ENCODE results near the gene CHI3L2. TPM values are rescaled to one million over a fixed set of nuclear protein-coding genes. Genes with fewer than 3 reads are reported as not detected.

The CHI3L2 gene
- total and polyA plus RNA-seq, 2 of the 13 experiments (the other 11 are each of a cell fraction or from before 2014, with no cell fraction given) = 0.46 to 1.7 TPM

DNA sequence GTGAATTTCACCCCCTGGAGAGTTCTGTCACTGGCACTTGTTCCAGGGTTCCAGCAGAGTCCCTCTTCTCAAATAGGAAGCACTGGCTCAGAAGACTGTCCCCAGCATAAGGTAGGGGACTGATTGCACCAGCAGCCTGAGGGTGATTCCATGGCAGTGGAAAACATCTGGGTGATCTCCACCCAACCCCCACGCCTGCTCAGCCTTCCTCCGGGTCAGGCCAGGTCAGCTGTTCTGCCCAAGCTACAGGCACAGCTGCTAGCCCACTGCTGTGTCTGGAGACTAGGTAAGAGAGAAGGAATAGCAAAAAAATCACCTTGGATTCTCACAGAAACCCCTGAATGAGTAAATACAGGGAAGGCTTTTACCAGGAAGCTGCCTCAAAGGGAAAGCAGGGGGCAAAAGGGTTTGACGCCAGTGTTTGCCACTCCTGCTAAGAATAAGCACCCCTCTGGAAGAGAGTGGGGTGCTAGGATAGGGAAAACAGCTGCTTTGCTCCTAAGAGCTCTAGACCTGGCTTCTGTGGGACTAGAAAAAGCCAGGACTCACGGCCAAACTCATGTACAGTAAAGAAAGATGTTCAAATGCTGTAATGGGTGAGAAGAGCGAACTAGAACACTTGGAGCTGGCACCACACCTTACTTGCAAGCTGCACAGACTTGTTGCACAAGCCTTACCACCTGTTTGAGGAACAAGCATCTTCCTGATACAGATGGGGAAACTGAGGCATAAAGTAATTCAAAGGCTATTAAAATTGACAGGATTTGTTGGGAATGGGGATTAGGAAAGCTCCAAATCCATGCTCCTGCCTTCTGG is 26.0 kb upstream of the CHI3L2 start:
- Histone ChIP-seq H3K4me1 (ENCODE audit: insufficient read depth, low read length) (peaks cover 86% of the 10 kb centered on the region), H2AFZ (ENCODE audit: low read length) (peak overlapping the region; percentile 49), H3K36me3 (replicated peaks in 1 of 2; ENCODE audit: control insufficient read depth in 1 of 2, insufficient read depth in 2 of 2, low read length in 2 of 2) (no peaks in the 10 kb centered on the region), H3K27me3 (ENCODE audit: control insufficient read depth in 1 of 2, insufficient read depth in 2 of 2, low read length in 2 of 2) (no peaks in the 10 kb centered on the region), H4K20me1 (ENCODE audit: insufficient read depth, low read length) (no peaks in the 10 kb centered on the region), H3K4me2 (ENCODE audit: low read depth, low read length) (peak overlapping the region; percentile 36; the same call in 1 of the 2 replicates), H3K9ac (ENCODE audit: insufficient read depth, low read depth, low read length) (no peak overlapping the region), H3K79me2 (ENCODE audit: insufficient read depth, low read length) (no peaks in the 10 kb centered on the region), H3K9me3 (ENCODE audit: low read length) (no peaks in the 10 kb centered on the region), H3K4me3 (replicated peaks in 1 of 3; ENCODE audit: insufficient read depth in 1 of 3, low read depth in 2 of 3, low read length in 3 of 3) (no peak overlapping the region), H3K27ac (ENCODE audit: extremely low read length, insufficient read depth, low read length) (no peak overlapping the region)
- 43% methylated on average over 4 of the region's 5 CpGs for WGBS (ENCODE audit: low lambda C conversion rate)
- intact Hi-C loops (cut with micrococcal nuclease; ENCODE audit: unreplicated experiment) (no loop called here), in situ Hi-C loops (cut with HindIII; ENCODE audit: extremely low pct_ligation_motif_present, low pct_unique_long_range_greater_than_20kb) (no loop called here)
- ATAC-seq (peak; percentile 14; the same call in 2 of the 3 replicates), FAIRE-seq (no peak), DNase-seq (ENCODE audit: low spot score) (no peak)
- ChIA-PET POLR2A (no interaction called here), CTCF (ENCODE audit: low intra/inter-chr PET ratio, low total read pairs) (no interaction called here)
- BruUV-seq (replicated peaks) = no TSS peak
- TF ChIP-seq, protein P1, sequence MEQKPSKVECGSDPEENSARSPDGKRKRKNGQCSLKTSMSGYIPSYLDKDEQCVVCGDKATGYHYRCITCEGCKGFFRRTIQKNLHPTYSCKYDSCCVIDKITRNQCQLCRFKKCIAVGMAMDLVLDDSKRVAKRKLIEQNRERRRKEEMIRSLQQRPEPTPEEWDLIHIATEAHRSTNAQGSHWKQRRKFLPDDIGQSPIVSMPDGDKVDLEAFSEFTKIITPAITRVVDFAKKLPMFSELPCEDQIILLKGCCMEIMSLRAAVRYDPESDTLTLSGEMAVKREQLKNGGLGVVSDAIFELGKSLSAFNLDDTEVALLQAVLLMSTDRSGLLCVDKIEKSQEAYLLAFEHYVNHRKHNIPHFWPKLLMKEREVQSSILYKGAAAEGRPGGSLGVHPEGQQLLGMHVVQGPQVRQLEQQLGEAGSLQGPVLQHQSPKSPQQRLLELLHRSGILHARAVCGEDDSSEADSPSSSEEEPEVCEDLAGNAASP (CRISPR knock-in tag; IDR thresholded peaks at IDR 0.05; ENCODE audit: borderline replicate concordance) = peak; percentile 84; the same call in 1 of the 2 replicates
- TF ChIP-seq, protein P2, sequence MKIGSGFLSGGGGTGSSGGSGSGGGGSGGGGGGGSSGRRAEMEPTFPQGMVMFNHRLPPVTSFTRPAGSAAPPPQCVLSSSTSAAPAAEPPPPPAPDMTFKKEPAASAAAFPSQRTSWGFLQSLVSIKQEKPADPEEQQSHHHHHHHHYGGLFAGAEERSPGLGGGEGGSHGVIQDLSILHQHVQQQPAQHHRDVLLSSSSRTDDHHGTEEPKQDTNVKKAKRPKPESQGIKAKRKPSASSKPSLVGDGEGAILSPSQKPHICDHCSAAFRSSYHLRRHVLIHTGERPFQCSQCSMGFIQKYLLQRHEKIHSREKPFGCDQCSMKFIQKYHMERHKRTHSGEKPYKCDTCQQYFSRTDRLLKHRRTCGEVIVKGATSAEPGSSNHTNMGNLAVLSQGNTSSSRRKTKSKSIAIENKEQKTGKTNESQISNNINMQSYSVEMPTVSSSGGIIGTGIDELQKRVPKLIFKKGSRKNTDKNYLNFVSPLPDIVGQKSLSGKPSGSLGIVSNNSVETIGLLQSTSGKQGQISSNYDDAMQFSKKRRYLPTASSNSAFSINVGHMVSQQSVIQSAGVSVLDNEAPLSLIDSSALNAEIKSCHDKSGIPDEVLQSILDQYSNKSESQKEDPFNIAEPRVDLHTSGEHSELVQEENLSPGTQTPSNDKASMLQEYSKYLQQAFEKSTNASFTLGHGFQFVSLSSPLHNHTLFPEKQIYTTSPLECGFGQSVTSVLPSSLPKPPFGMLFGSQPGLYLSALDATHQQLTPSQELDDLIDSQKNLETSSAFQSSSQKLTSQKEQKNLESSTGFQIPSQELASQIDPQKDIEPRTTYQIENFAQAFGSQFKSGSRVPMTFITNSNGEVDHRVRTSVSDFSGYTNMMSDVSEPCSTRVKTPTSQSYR (CRISPR knock-in tag; IDR thresholded peaks at IDR 0.05; ENCODE audit: borderline replicate concordance) = peak; percentile 68
- TF ChIP-seq RXRB (CRISPR knock-in tag; IDR thresholded peaks at IDR 0.05; ENCODE audit: borderline replicate concordance) (0 out of 2 replicates have a peak, but pooled peaks have one; percentile 32), RXRA (CRISPR knock-in tag; IDR thresholded peaks at IDR 0.05) (peak; percentile 31; the same call in 1 of the 2 replicates), NR2F1 (CRISPR knock-in tag; IDR thresholded peaks at IDR 0.05) (0 out of 4 replicates have a peak, but pooled peaks of 1 of the 2 experiments have one; percentile 15), SATB2 (CRISPR knock-in tag; IDR thresholded peaks at IDR 0.05) (no peak), MEF2D (CRISPR knock-in tag; IDR thresholded peaks at IDR 0.05) (no peak), ZBTB42 (CRISPR knock-in tag; IDR thresholded peaks at IDR 0.05) (0 out of 2 replicates have a peak, but pooled peaks have one; percentile 21), SOX6 (IDR thresholded peaks at IDR 0.05) (no peak), SOX6 (CRISPR knock-in tag; IDR thresholded peaks at IDR 0.05) (no peak)
- TF ChIP-seq, protein P3, sequence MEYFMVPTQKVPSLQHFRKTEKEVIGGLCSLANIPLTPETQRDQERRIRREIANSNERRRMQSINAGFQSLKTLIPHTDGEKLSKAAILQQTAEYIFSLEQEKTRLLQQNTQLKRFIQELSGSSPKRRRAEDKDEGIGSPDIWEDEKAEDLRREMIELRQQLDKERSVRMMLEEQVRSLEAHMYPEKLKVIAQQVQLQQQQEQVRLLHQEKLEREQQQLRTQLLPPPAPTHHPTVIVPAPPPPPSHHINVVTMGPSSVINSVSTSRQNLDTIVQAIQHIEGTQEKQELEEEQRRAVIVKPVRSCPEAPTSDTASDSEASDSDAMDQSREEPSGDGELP (IDR thresholded peaks at IDR 0.05; ENCODE audit: borderline replicate concordance, low read depth) = peak; percentile 57; the same call in 1 of the 2 replicates

All from HepG2 (cell line).